SK-N-MC (cell line): Measurements from ENCODE around the gene ALPK1.

Experiments used
- EZH2 ChIP-seq: fragments of 200-600 bp; sonication (generic); IDR thresholded peaks from one replicate; pipeline ENCODE4 v1.6.1; 2017; ENCODE audit warnings: antibody characterized with exemption
- FOXP2 ChIP-seq: optimal IDR thresholded peaks from 2 replicates; pipeline ENCODE3; 2011; ENCODE audit warnings: mild to moderate bottlenecking, moderate library complexity; ENCODE audit not compliant: insufficient read depth; ENCODE audit errors: extremely low read length, control extremely low read depth
- POLR2AphosphoS5 ChIP-seq: IDR thresholded peaks from 2 replicates; pipeline ENCODE4 v1.6.1; 2012; ENCODE audit warnings: mild to moderate bottlenecking, low read depth, low read length, borderline replicate concordance

GRCh38 chr4:112361181-112361791 is 64.1 kb downstream of the ALPK1 start:
- no peak for TF ChIP-seq EZH2
- no peak for TF ChIP-seq POLR2AphosphoS5
- TF ChIP-seq FOXP2: no peak
